IMR-90 (cell line): ENCODE results near the gene CAPS2. TPM values are rescaled to one million over a fixed set of nuclear protein-coding genes. Genes with fewer than 3 reads are reported as not detected.

Source experiments
- ATAC-seq: fragments of 200-7000 bp; cut with Tn5 transposase; 2 replicates; pipeline ENCODE4 v1.9.1; 2020; ENCODE audit warnings: low read depth, mild to moderate bottlenecking, moderate library complexity
- BruUV-seq: library from RNA; stranded (reverse); fragments of 400-500 nt; replicated peaks from 2 replicates; lab custom pipeline; 2021; lab: Mats Ljungman, UMichigan
- CTCF ChIA-PET: fragments of 300-600 bp; formaldehyde crosslinking; extraction: SDS; loops from one replicate; lab custom pipeline; 2021; ENCODE audit warnings: antibody characterized with exemption; lab: Yijun Ruan, JAX
- POLR2A ChIA-PET: fragments of 300-600 bp; sonication (Branson Sonifier 250); formaldehyde crosslinking; loops from one replicate; lab custom pipeline; 2022; ENCODE audit warnings: antibody characterized with exemption; ENCODE audit not compliant: unreplicated experiment; lab: Charles Lee
- DNase-seq: peaks from one replicate; pipeline ENCODE4 v3.0.0; 2013
- H2AFZ ChIP-seq: replicated peaks from 2 replicates; pipeline ENCODE3; 2013; ENCODE audit warnings: low read length, mild to moderate bottlenecking; ENCODE audit not compliant: poor library complexity
- H2AK5ac ChIP-seq: 2 replicates; pipeline ENCODE4 v1.6.1; 2013; ENCODE audit warnings: low read depth, low read length, inconsistent platforms
- H2AK9ac ChIP-seq: replicated peaks from 2 replicates; pipeline ENCODE3; 2013; ENCODE audit warnings: mild to moderate bottlenecking, low read depth, low read length, moderate library complexity; ENCODE audit not compliant: poor library complexity
- H2BK120ac ChIP-seq: 2 replicates; pipeline ENCODE4 v1.6.1; 2013; ENCODE audit warnings: low read depth, low read length, inconsistent platforms
- H2BK15ac ChIP-seq: 3 replicates; pipeline ENCODE4 v1.6.1; 2013; ENCODE audit warnings: low read depth, low read length, inconsistent platforms
- H2BK20ac ChIP-seq: 2 replicates; pipeline ENCODE4 v1.6.1; 2013; ENCODE audit warnings: low read depth, mild to moderate bottlenecking, inconsistent platforms, low read length, moderate library complexity
- H2BK5ac ChIP-seq: 2 replicates; pipeline ENCODE4 v1.6.1; 2013; ENCODE audit warnings: mild to moderate bottlenecking, low read depth, low read length, inconsistent platforms; ENCODE audit not compliant: poor library complexity, severe bottlenecking
- H3K14ac ChIP-seq: replicated peaks from 2 replicates; pipeline ENCODE4 v1.6.1; 2013; ENCODE audit warnings: low read depth, low read length, inconsistent platforms
- H3K18ac ChIP-seq: 2 replicates; pipeline ENCODE4 v1.6.1; 2013; ENCODE audit warnings: low read depth, low read length, control low read depth
- H3K23ac ChIP-seq: 2 replicates; pipeline ENCODE4 v1.6.1; 2013; ENCODE audit warnings: low read depth, low read length, inconsistent platforms
- H3K27ac ChIP-seq: 2 replicates; pipeline ENCODE4 v1.5.1; 2013; ENCODE audit warnings: mild to moderate bottlenecking, control low read depth, low read length; ENCODE audit not compliant: insufficient read depth
- H3K27me3 ChIP-seq: 2 replicates; pipeline ENCODE4 v1.6.1; 2013; ENCODE audit warnings: low read length; ENCODE audit not compliant: control insufficient read depth, insufficient read depth
- H3K36me3 ChIP-seq: 2 replicates; pipeline ENCODE4 v1.6.1; 2013; ENCODE audit warnings: low read length, mixed read lengths; ENCODE audit not compliant: control insufficient read depth, insufficient read depth
- H3K4ac ChIP-seq: 2 replicates; pipeline ENCODE4 v1.6.1; 2013; ENCODE audit warnings: low read depth, low read length, inconsistent platforms
- H3K4me1 ChIP-seq: 2 replicates; pipeline ENCODE4 v1.6.1; 2013; ENCODE audit warnings: low read length, mixed read lengths; ENCODE audit not compliant: control insufficient read depth, insufficient read depth
- H3K4me2 ChIP-seq: 2 replicates; pipeline ENCODE4 v1.6.1; 2013; ENCODE audit warnings: low read depth, mild to moderate bottlenecking, control low read depth, low read length, moderate library complexity
- H3K4me3 ChIP-seq: 2 replicates; pipeline ENCODE4 v1.5.1; 2013; ENCODE audit warnings: low read depth, mild to moderate bottlenecking, control low read depth, low read length, moderate library complexity; ENCODE audit not compliant: insufficient read depth
- H3K56ac ChIP-seq: 2 replicates; pipeline ENCODE4 v1.6.1; 2013; ENCODE audit warnings: low read length, inconsistent platforms; ENCODE audit not compliant: insufficient read depth; ENCODE audit errors: extremely low read depth
- H3K79me1 ChIP-seq, 2 experiments: 2 replicates each; pipeline ENCODE4 v1.6.1; 2013; ENCODE audit warnings: low read length in 2 of 2, inconsistent platforms in 1 of 2, low read depth in 1 of 2
- H3K9ac ChIP-seq: 2 replicates; pipeline ENCODE4 v1.6.1; 2013; ENCODE audit warnings: low read depth, low read length, control low read depth
- H3K9me1 ChIP-seq: 2 replicates; pipeline ENCODE4 v1.6.1; 2013; ENCODE audit warnings: low read length, inconsistent platforms; ENCODE audit not compliant: insufficient read depth
- H3K9me3 ChIP-seq: 2 replicates; pipeline ENCODE4 v1.6.1; 2013; ENCODE audit warnings: low read length; ENCODE audit not compliant: control insufficient read depth, insufficient read depth
- H4K20me1 ChIP-seq: 2 replicates; pipeline ENCODE4 v1.6.1; 2013; ENCODE audit warnings: low read length, inconsistent platforms; ENCODE audit not compliant: insufficient read depth
- H4K5ac ChIP-seq: 2 replicates; pipeline ENCODE4 v1.6.1; 2013; ENCODE audit warnings: mild to moderate bottlenecking, low read depth, low read length, control low read depth
- H4K8ac ChIP-seq, 2 experiments: 2 replicates each; pipeline ENCODE4 v1.6.1; 2013; ENCODE audit warnings: low read depth in 2 of 2, low read length in 2 of 2, control low read depth in 1 of 2, inconsistent platforms in 1 of 2
- H4K91ac ChIP-seq: 2 replicates; pipeline ENCODE4 v1.6.1; 2013; ENCODE audit warnings: low read depth, low read length, inconsistent platforms; ENCODE audit not compliant: insufficient read depth
- CEBPB ChIP-seq: IDR thresholded peaks from 2 replicates; pipeline ENCODE4 v1.6.1; 2012; ENCODE audit warnings: low read depth, low read length, improper control_type of control experiment
- CTCF ChIP-seq: conservative IDR thresholded peaks from 2 replicates; pipeline ENCODE4 v1.5.1; 2012; ENCODE audit warnings: mild to moderate bottlenecking, low read depth, low read length, improper control_type of control experiment
- ELK1 ChIP-seq: fragments of 150-350 bp; IDR thresholded peaks from 2 replicates; pipeline ENCODE4 v1.6.1; 2016; ENCODE audit warnings: low read depth, mild to moderate bottlenecking, low read length, moderate library complexity, borderline replicate concordance
- dilution Hi-C: fragments of 300-500 bp; cut with HindIII; formaldehyde crosslinking; loops from one replicate; pipeline ENCODE4 v1.14.3; 2018; ENCODE audit warnings: low sequenced_read_pairs; ENCODE audit not compliant: unreplicated experiment
- in situ Hi-C: fragments of 300-500 bp; cut with MboI; formaldehyde crosslinking; loops from 3 replicates; pipeline ENCODE4 v1.14.3; 2019; ENCODE audit warnings: low sequenced_read_pairs, inconsistent platforms, mixed read lengths
- intact Hi-C: fragments of 100-400 bp; cut with micrococcal nuclease; formaldehyde crosslinking; loops from 2 replicates; pipeline ENCODE4 v1.10.0; 2022
- polyA plus RNA-seq, 3 experiments: library from polyadenylated mRNA; depleted of rRNA; stranded (reverse); fragments of >200 nt; gene quantifications; 2 replicates each; pipeline ENCODE4 v1.2.3, GENCODE V29; 2012; ENCODE audit warnings: low replicate concordance in 1 of 3
- total RNA-seq: library from RNA; depleted of rRNA; stranded (reverse); fragments of >200 nt; gene quantifications from 2 replicates; pipeline ENCODE4 v1.2.3, GENCODE V29; 2012

CAPS2 gene
- total and polyA plus RNA-seq, 2 of the 4 experiments (the other 2 are of a cell fraction), result 1.2 to 2.7 TPM

GRCh38 chr12:75364919-75365318, 34.8 kb upstream of the CAPS2 start:
- Histone ChIP-seq H3K79me1 (no peaks in the 10 kb centered on the region), H3K4me3 (no peak overlapping the region), H4K20me1 (no peaks in the 10 kb centered on the region), H4K8ac (no peak overlapping the region), H3K14ac (no peak overlapping the region), H2AK5ac (no peak overlapping the region), H2AFZ (no peak overlapping the region), H3K9me3 (no peaks in the 10 kb centered on the region), H3K27me3 (no peaks in the 10 kb centered on the region; the same call in 1 of the 2 replicates), H3K9me1 (no peaks in the 10 kb centered on the region), H3K4ac (no peak overlapping the region), H2BK20ac (no peak overlapping the region), H3K27ac (no peak overlapping the region), H3K23ac (no peak overlapping the region), H2BK120ac (no peak overlapping the region), H3K4me1 (peaks cover 1% of the 10 kb centered on the region; the same call in 1 of the 2 replicates), H3K9ac (no peak overlapping the region), H2AK9ac (no peak overlapping the region), H3K4me2 (no peak overlapping the region), H3K56ac (no peak overlapping the region), H4K5ac (no peak overlapping the region), H3K18ac (no peak overlapping the region), H2BK15ac (no peak overlapping the region), H4K91ac (no peak overlapping the region), H2BK5ac (no peak overlapping the region), H3K36me3 (no peaks in the 10 kb centered on the region)
- DNase-seq (peak; percentile 18), ATAC-seq (no peak)
- dilution Hi-C loops (no loop called here), intact Hi-C loops (no loop called here), in situ Hi-C loops (no loop called here)
- BruUV-seq, result no TSS peak
- CTCF ChIA-PET, result no interaction called here
- POLR2A ChIA-PET, result no interaction called here
- TF ChIP-seq CTCF (no peak), ELK1 (no peak), CEBPB (peak; percentile 78)
